CD4-positive, alpha-beta T cell treated with Interleukin-17A for 4 hours (primary cell): Measurements from ENCODE around the gene BIRC6.
"Not testable (repeated sequence)": the region's sequence is repeated elsewhere in the genome, so short reads cannot be mapped to it uniquely, and the experiment has no call there.

Experiments
- DNase-seq: peaks from one replicate; pipeline ENCODE4 v3.0.0-alpha.2; 2020; ENCODE audit warnings: mixed read lengths

Gene BIRC6

GRCh38 chr2:32452338-32453064 lies 95.7 kb downstream of the BIRC6 start:
- DNase-seq: no peak

DNA sequence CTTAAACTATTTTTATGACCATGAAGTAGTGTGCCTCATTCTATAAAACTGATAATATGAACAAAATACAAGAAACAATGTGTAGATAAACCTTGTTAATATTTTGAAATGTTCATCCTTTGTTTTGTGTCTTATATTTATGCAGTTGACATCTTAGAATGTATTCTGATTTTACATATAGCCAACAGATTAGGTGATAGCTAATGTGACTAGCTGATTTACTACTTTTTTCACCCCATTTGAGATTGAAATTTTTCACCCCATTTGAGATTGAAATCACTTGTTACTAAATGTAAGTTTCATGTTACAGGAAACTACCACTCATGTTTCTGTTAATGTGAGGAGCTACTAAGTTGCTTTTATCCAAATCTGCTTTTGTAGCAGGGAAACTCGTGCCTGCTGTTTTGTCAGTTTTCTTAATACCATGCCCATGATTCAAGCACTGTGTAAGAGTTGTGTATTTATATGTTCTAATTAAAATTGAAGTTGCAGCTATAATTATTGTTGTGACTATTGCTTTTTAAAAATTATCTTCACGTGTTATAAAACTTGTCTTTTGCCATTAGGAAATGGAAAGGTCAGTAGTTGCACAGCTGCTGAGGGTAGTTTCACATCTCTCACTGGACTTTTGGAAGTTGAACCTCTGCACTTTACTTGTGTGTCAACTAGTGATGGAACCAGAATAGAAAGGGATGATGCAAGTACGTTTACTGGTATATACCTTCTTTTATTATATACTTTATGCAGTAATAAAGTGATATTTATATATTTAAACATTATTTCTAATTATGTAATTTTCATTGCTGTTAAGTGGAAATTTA lies 96.6 kb downstream of the BIRC6 start:
- DNase-seq: no peak

DNA sequence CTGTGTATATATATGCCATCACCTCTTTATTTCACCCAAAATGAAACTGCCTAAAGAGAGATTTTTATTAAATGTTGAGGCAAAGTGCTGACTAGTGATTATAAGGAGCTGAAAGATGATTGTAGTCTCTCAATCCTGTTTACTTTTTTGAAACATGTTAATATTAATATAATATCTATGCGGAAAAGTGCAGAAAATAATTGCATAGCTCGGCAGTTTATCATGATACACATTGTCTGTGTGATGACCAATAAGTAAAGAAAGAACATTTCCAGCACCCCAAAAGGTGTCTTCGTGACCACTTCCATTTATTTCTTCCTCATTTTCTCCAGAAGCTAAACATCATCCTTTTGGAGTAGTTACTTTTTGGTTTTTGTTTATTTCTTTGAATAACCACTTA lies 99.0 kb downstream of the BIRC6 start:
- DNase-seq: no peak

DNA sequence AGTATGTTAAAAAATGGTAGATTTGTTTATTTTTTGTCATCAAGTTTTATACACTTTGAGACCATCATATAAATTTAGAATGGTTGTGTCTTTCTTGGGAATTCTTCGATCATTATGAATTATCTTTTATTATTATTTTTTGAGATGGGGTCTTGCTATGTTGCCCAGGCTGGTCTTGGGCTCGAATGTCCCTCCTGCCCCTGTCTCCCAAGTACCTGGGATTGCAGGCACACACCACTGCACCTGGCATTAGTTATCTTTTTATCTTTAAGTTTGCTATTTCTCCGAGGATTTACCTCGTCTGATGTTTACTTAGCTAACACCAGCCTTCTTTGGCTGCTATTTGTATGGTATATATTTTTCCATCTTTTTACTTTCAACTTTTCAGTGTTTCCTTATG lies 100.0 kb downstream of the BIRC6 start:
- no peak for DNase-seq

DNA sequence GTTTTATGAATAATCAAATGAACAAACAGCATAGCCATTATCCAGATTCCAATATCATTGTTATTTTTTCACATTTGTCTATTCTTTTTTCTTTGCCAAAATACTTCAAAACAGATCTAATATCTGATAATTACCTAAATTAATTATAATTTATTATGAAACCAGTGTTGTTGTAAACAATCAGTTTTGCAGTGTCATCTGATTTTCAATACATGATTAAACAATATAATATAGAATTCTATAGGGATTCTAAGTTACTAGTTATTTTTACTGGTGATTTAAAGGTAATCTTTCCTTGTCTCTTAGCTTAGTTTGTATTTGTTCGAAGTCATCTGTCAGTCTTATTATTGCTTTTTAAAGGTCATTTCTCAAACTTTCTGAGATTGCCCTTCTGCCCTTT lies 101.0 kb downstream of the BIRC6 start:
- no peak for DNase-seq

DNA sequence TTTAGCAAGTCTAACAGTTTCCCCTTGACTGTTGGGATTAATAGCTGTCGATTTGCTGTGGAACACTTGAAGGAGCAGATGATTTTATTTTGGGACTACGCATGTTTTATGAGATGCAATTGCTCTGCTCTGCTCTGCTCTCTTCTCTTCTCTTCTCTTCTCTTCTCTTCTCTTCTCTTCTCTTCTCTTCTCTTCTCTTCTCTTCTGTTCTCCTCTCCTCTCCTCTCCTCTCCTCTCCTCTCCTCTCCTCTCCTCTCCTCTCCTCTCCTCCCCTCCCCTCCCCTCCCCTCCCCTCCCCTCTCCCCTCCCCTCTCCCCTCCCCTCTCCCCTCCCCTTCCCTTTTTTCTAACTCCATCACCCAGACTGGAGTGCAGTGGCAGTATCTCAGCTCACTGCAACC lies 104.0 kb downstream of the BIRC6 start:
- DNase-seq: not testable (repeated sequence)

GRCh38 chr2:32463110-32463509 lies 106.3 kb downstream of the BIRC6 start:
- no peak for DNase-seq

GRCh38 chr2:32464431-32464830 lies 107.6 kb downstream of the BIRC6 start:
- no peak for DNase-seq

DNA sequence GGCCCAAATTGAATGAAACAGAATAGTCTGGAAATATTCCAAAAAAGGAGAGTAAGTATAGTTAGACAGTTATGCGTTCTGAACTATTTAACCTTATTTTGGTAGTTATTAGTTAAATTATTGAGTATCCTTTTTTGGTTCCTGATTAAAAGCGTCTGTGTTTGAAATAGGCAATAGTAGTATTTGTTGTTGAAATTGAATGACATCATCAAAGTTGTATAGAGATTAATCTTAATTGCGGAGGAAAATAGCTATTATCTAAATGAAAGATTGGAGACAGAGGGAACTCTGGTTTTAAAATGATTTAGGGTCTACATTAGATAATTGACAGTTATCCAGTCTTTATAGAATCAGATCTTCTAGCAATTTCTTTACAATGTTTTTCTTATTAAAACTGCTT lies 115.8 kb downstream of the BIRC6 start:
- DNase-seq: no peak

DNA sequence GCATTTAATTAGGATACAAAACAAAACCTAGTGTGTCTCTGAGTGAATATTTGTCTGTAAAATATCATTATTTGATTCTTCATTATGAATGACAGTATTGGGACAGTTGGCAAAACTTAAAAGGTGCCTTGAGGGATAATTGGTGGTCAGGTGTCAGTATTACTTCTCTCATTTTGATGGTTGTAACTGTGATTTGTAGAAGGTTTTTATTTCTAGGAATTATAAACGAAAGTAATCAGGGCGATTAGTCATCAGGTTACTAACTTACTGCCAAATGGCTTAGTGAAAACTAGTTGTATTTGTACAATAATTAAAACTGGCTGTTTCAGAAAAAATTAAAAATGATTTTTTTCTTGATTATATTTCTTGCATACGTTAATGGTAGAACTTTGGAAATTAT lies 117.6 kb downstream of the BIRC6 start:
- no peak for DNase-seq

DNA sequence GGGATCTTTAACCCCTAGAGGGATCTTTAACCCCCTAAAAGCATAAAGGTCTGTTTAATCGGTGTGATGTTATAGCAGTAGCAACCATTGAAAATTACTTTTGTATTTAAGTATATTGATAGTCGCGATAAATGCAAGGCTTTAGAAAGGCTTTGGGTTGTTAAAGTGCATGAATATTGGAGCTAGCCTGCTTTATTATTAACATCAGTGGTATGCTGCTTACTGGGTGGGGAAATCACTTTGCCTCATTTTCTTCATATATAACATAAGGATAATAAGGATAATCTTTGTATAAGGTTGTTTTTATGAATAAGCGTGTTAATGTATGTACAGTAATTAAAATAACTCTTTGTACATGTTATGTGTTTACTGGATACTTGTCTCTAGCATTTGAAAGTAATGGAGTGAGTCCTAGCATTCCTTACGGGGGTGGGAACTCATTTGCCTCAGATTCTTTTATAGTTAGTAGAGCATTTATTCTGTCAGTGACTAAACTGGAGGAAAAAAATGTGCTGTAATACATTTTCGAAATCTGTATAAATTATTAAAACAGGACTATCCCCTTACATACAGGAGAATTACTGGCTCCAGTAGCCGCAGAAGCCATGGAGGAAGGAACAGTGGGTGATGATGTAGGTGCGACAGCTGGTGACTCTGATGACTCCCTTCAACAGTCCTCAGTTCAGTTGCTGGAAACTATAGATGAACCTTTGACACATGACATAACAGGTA lies 122.2 kb downstream of the BIRC6 start:
- DNase-seq: no peak

DNA sequence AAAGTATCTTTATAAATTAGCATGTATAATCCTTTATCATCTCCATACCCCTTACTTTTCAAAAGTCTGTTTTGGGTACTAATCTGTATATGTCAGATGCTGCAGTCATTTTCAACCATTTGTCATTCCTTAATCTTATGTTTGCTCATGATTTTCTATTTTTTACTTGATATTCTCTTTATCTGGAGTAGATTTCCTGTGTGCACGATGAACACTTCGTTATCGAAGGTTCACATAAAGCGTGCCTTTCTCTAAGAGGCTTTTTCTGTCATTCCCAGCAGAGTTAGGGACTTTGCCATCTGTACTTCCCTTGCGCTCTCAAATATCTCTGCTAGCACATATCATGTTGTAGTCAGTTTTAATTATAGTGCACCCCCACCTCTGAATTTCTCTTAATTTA lies 123.2 kb downstream of the BIRC6 start:
- DNase-seq: no peak

DNA sequence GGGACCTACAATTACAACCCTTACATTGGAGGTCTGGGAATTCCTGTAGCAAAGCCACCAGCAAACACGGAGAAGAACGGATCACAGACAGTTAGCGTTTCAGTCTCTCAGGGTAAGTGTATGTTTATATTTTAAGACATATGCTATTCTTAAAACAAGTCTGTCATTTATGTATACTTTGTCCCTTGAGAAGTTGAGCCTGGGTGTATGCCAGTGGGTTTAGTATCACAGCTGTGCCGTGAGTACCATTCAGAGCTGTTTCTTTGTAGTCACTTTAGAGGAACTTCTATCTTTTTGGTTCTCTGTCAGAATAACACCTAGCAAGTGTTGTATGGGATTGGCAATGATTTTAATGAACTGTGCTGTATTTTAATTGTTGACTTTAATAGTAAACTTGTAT lies 125.6 kb downstream of the BIRC6 start:
- DNase-seq: no peak

GRCh38 chr2:32484937-32485336 lies 128.1 kb downstream of the BIRC6 start:
- no peak for DNase-seq

- DNase-seq: no peak
These were observed 128.6 kb downstream of the BIRC6 start for GRCh38 chr2:32485399-32485798.

DNA sequence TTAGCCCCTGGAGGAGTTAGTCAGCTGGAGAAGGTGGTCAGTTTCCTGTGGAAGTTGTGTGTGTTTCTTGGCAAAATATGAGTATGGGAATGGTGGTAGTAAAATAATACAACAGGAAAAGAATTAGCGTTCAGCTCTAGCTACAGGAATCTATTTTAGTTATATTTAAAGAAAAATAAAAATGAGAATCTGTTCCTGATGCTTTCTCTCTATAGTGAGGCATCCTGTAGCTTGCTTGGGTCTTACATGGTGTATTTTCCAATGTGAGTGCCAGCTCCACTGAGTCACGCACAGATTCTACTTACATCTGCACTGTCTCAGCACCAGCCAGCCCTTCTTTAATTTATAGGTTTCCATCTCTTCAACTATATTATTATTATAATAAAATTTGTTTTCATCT lies 132.2 kb downstream of the BIRC6 start:
- DNase-seq: no peak

GRCh38 chr2:32491346-32491745 lies 134.5 kb downstream of the BIRC6 start:
- no peak for DNase-seq

- DNase-seq: no peak
These were observed 138.3 kb downstream of the BIRC6 start for GRCh38 chr2:32495139-32495538.

DNA sequence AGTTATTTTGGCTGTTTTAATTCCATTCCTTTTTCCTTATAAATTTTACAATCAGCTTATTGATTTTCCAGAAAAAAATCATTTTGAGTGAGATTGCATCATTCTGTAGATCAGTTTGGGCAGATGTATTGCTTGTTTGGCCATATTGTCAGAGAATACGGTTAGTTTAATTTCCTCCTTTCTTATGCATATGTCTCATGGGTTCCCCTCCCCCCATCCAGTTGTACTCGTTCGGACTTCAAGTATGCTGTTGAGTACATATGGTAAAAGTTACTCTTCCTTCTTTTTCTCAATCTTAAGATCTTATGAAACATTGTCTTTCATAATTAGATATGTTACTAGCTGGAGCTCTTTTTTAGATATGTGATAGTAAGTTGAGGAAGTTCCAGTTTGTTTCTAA lies 139.8 kb downstream of the BIRC6 start:
- no peak for DNase-seq

DNA sequence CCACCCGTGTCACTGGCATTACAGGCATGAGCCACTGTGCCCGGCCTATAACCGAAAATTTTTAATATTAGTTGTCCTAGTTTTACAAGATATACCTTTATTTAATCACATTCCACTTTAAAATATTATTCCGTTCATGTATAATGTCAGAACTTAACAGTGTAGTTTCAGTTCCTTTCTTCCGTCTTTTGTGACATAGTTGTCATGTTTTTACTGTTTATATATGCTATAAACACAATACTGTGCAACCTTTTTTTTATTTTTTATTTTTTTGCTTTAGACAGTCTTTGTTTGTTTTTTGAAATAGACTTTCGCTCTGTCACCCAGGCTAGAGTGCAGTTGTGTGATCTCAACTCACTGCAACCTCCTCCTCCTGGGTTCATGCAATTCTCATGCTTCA lies 141.5 kb downstream of the BIRC6 start:
- DNase-seq: no peak

DNA sequence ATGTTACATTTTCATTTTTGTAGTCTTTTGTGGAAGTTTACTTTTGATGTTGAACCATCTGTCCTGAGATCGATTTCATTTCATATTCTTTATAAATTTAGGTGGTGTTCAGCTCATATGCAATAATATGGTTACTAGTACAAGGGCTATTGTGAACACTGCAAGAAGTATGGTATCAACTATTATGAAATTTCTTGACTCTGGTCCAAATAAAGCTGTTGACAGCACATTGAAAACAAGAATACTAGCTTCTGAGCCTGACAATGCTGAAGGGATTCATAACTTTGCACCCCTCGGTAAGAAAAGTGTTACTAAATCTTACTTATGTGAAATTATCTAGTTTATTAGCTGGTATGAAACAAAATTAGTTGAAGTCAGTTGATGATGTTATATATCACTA lies 146.1 kb downstream of the BIRC6 start:
- DNase-seq: no peak

DNA sequence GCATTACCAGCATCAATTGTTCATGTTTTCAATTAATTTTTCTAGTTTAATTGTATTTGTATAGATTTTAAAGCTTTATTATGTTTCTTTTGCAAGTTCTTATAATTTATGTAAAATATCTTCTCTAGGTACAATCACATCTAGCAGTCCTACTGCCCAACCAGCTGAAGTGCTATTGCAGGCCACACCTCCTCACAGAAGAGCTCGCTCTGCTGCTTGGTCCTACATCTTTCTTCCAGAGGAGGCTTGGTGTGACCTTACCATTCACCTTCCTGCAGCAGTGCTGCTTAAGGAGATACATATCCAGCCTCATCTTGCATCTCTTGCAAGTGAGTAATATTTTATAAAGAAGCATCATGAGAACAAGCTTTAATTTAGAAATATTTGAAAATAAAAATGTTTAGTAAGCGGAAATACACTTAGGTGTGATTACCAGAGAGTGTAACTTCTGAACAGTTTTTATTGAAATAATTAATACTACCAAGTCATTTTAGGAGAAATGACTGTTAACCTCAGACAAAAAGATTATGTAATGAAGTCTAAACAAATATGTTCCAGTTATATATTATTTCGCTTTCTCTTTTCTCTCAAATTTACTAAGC lies 148.2 kb downstream of the BIRC6 start:
- DNase-seq: no peak

DNA sequence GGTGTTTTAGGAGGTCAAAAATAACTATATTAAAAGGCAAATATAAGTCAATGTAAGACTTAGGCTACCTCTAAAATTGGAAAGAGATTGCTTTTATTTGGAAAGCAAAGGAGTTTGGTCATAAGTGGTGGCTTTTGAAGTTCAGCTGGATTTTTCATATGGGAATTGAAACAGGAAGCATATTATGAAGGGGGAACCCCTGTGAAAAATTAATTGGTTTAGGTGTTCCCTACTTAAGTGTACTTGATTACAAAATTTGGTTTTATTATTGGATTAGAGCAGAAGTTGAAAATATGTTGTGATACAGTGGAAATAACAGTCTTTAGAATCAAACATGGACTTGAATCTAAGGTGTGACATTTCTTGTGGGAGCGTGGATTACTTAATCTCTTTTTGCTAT lies 149.6 kb downstream of the BIRC6 start:
- DNase-seq: no peak
